Effector CD8-positive, alpha-beta T cell (primary cell): Measurements from ENCODE around the gene RLN2.

Experiments used
- DNase-seq: peaks from one replicate; lab custom pipeline; 2025; lab: John Stamatoyannopoulos, UW

The RLN2 gene

GRCh38 chr9:5269249-5269715, 35.2 kb downstream of the RLN2 start:
- DNase-seq: no peak

- no peak for DNase-seq
Observed at GRCh38 chr9:5265939-5266338, 38.6 kb downstream of the RLN2 start.

DNA sequence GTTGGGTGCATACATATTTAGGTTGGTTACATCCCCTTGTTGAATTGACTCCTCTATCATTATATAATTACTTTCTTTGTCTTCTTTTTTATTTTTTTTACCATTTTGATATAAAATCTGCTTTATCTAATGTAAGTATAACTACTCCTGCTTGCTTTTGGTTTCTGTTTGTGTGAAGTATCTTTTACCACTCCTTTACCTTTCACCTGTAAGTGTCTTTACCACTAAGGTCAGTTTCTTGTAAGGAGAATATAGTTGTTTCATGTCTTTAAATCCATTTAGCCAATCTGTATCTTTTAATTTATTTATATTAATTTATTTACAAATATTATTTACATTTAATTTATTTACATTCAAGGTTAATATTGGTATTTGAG, 40.3 kb downstream of the RLN2 start:
- no peak for DNase-seq

GRCh38 chr9:5263351-5264218, 40.9 kb downstream of the RLN2 start:
- no peak for DNase-seq
